Stimulated activated CD8-positive, alpha-beta memory T cell treated with anti-CD3 and anti-CD28 coated beads, Interleukin-2, amount 100 ng/mL, for 1 hour (primary cell): Measurements from ENCODE around the gene P2RX5.
A peak's percentile ranks its signal among the peaks of the same experiment; 100 is the strongest.
"Not testable (repeated sequence)": the region's sequence is repeated elsewhere in the genome, so short reads cannot be mapped to it uniquely, and the experiment has no call there.

ENCODE experiments used
- DNase-seq, 2 donors: peaks; one replicate each; pipeline ENCODE4 v3.0.0-alpha.2; 2020; ENCODE audit warnings: low read depth in 2 of 2

Gene P2RX5

DNA sequence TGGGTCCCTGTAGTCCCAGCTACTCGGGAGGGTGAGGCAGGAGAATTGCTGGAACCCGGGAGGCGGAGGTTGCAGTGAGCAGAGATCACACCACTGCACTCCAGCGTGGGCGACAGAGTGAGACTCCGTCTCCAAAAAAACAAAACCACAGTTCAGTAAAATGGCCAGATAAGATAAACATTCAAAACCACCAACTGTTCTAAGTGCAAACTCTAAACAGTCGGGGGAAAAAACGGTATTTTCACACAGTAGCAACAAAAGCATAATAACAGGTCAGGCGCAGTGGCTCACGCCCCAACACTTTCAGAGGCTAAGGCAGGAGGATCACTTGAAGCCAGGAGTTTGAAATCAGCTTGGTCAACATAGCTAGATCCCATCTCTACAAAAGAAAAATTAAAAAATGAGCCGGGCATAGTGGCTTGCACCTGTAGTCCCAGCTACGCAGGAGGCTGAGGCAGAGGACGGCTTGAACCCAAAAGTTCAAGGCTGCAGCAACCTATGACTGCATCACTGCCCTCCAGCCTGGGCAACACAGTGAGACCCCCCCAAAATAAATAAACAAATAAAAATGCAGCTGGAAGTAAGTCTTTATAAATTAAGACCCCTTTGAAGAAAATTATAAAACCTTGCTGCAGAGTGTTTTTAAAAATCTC lies 17.0 kb upstream of the P2RX5 start:
- no peak for DNase-seq

DNA sequence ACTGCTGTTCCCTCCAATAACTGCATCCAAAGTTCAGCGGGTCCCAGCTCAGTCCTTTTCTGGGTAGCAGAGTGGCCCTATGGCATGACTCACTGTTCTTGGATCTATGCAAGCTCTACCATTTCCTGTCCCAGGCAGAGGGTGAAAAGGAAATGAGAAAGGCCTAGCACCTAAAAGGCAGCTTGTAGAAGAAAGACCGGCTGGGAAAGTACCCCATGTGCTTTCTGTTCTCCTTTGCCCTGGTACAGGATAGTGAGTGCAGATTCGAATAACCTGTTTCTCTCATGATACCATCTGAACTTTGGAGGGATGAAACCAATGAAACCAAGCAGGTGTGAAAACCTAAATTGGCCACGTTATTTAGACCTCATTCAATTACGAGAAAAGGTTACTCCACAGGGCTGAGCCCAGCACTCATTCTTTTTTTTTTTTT lies 15.0 kb upstream of the P2RX5 start:
- DNase-seq = peak; percentile 29 to 39

DNA sequence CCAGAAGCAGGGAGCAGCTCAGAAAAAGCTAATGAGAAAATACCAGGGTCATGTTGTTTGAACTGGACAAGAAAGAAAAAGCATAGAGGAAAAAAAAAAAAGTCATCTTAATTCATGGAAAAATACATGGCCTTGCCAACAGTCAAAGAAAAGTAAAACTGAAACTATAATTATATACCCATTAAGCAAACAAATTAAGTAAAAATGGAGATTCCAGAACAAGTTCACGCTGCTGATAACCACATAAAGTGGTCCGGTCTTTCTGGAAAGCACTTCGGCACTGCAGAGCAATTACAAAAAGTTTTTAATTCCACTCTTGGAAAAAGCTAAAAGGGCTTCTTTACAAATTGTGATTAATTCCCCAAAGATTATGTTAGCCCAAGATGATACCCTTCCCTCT lies 12.4 kb upstream of the P2RX5 start:
- no peak for DNase-seq

DNA sequence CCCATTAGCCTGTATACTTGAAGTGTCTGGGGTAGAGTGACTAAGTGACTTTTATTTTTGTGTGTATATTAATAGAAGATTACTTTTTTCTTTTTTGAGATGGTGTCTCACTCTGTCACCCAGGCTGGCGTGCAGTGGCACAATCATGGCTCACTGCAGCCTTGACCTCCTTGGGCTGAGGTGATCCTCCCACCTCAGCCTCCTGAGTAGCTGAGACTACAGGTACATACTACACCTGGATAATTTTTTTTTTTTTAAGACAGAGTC lies 9.7 kb upstream of the P2RX5 start:
- DNase-seq = not testable (repeated sequence)

DNA sequence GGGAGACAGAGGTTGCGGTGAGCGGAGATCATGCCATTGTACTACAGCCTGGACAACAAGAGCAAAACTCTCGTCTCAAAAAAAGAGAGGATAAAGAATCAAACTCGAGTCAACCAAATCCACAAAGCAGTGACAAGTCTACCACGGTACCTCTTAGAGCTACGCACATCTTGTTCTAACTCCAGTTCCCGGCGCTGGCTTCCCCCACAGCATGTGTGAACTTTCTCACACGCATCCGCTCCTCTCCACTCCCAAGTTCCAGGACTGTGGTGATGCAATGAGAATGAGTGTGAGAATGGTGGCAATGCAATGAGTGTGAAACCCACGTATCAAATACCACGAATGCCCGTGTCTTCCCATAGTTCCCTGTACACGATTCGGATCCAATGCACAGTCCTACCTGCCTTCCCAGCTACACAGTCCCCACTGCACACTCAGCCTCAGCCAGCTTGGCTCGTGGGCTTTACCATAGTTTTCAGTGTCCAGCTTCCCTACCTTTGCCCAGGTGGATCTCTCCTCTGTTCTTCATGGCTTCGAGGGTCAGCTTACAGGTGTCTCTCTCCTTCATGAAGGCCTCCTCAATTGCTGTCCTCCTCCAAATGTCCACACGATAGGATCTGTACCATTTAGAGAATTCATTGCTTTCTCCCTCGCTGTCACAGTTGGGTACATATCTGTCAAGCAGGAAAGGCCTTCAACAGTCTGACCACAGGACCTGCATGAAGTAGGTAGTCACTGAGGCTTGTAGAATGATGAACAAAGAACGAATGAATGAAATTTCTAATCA lies 9.2 kb upstream of the P2RX5 start:
- DNase-seq = no peak

DNA sequence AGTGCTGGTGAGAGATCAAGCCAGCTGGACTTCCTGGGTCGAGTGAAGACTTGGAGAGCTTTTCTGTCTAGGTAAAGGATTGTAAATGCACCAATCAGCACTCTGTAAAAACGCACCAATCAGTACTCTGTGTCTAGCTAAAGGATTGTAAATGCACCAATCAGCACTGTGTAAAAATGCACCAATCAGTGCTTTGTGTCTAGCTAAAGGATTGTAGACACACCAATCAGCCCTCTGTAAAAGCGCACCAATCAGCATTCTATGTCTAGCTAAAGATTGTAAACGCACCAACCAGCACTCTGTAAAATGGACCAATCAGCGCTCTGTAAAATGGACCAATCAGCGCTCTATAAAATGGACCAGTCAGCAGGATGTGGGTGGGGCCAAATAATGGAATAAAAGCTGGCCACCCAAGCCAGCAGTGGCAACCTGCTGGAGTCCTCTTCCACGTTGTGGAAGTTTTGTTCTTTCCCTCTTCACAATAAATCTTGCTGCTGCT lies 6.1 kb upstream of the P2RX5 start:
- DNase-seq = not testable (repeated sequence)

DNA sequence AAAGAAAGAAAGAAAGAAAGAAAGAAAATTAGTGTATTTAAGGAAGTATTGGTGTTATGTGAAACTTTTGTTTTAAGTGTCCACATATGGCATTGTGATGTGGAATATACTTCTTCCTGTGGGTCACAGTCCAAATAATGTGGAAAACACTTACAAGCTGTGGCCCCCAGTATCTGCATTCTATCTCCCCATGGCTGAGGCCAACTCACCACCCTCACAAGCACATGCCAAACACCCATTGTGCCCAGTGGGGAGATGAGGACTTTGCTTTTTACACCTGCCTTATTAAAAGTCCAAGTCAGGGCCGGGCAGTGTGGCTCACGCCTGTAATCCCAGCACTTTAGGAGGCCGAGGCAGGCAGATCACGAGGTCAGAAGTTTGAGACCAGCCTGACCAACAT lies 4.0 kb upstream of the P2RX5 start:
- DNase-seq = no peak

DNA sequence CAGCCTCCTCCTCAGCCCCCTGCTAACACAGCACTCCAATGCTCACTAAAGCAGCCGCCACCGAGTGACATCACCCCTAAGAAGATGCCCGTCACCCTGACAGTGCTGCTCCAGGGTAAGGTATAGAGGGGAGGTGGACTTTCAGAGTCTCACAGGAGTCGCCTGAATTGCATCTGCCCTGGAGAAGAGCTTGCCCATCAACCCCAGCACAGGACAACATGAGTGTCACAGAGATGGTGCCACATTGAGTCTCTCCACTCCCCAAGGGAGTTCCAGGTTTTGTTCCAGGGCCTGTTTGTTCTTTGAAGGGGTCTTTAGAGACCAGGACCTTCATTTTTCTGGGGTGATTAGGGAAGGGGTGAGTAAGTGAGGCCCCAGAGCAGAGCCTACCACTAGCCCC lies 2.2 kb upstream of the P2RX5 start:
- no peak for DNase-seq

DNA sequence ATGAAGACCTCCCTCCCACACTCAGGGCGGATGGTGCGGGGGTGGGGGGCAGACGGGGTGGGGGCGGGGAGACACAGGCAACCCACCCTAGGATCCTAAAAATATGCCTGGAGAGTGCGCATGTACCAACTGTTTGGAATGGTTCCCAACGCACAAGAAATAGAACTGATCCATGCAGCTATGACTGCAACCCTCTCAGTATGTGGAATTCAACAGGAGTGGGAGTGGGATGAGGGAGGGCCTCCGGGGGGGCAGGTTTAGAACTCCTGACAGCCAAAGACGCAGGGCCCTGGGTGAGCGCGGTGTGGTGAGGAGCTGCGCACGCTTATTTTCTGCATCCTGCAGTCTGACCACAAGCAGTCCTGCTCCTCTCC lies 1.1 kb upstream of the P2RX5 start:
- DNase-seq = no peak

DNA sequence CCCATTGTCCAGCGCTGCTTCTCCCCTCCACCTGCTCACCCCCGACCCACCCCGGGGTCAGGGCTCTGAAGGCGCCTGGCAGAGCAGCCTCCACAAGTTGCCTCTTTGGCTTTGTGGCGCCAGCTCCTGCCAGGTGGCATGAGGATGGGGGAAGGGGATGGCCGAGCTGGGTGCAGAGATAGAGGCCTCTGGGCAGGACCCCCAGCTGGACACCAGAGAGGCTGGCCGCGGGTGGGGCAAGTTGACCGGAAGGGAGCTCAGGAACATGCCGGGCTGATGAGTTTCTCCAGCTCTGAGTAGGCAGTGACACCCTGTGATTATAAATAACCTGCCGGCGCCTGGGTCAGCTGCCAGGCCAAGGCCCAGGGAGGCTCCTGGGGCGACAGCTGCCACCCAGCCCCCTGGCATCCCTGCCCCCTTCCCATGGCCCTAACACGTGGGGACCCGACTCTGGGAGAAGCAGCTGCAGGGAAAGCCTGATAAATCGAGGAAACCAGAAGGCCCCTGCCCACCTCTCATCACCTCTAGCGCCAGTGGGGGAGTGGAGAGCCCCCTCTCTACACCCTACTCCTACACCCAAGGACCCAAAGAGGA lies 729 bp downstream of the P2RX5 start:
- no peak for DNase-seq

DNA sequence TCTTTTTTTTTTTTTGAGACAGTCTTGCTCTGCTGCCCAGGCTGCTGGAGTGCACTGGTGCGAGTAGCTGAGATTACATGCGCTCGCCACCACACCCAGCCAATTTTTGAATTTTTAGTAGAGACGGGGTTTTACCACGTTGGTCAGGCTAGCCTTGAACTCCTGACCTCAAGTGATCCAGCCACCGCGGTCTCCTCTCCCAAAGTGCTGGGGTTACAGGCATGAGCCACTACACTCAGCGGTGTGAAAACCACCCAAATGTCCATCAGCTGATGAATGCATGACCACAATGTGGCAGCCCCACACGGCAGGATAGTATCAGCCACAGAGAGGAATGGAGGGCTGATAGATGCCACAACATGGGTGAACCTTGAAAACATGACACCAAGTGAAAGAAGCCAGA lies 2.1 kb downstream of the P2RX5 start:
- peak in 1 of 2 donors; percentile 14 for DNase-seq

DNA sequence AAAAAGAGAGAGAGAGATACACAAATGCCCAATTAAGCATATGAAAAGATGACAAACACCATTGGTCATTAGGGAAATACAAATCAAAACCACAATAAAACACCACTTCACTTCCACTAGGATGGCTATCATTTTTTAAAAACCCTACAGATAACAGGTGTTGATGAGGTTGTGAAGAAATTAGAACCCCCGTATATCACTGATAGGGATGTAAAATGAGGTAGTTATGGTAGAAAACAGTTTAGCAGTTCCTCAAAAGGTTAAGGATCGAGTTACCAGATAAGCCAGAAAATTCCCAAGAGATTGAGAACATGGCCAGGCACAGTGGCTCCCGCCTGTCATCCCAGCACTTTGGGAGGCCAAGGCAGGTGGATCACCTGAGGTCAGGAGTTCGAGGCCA lies 2.8 kb downstream of the P2RX5 start:
- DNase-seq = no peak

DNA sequence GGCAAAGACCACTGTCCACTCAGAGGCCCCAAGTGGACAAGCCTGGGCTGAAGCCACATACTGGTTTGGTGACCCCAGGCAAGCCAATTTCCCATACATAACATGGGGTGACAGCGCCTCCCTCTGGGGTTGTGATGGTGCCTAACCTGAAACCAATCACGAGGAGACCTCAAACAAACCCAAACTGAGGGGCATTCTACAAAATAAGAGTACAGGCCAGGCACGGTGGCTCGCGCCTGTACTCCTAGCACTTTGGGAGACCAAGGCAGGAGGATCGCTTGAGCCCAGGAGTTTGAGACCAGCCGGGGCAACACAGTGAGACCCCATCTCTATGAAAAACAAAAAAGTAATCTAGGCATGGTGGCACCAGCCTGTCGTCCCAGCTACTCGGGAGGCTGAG lies 3.6 kb downstream of the P2RX5 start:
- no peak for DNase-seq

DNA sequence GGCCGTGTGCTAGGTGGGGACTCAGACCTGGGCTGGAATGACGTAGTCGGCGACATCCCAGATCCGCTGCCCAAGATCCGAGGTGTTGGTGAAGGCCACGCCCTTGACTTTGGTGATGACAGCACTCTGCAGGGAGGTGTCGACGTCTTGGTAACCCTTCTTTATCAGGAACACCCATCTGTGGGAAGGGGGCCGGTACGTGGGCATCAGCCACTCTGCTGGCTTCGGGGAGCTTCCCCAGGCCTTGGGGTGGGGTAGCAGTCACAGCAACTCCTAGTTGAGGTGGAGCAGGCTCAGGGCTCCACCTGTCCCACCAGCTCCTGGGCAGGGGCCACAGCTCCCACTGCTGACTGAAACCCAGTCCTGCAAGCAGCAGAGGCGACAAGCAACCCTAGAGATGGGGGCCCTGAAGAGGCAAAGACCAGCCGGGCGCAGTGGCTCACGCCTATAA lies 4.3 kb downstream of the P2RX5 start:
- no peak for DNase-seq

DNA sequence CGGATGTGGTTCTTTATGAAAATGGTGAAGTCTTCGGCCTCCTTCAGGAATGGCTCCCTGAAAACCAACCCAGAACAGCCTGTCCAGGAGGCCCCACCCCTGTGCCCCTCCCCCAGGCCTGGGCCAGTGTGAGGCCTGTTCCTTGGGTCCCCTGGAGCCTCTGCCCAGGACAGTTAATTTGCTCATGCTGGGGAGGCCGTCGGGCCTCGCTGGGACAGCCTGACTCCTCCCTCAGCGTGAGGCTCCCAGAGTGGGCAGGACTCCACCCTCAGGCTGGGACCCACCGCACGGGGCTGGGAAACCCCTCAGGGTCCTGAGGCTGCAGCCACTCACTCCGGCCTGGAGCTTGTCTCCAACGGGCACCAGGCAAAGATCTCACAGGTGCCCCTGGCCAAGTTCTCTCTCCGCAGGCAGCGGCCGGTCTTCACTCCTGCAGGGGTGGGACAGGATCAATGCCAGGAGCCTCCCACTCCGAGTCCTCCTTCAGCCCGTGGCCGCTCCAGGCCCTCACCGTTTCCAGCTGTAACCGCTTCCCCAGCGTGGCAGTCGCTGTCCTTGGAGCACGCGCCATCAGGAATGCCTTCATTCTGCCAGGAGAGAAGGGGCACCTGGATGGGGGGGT lies 5.8 kb downstream of the P2RX5 start:
- no peak for DNase-seq

DNA sequence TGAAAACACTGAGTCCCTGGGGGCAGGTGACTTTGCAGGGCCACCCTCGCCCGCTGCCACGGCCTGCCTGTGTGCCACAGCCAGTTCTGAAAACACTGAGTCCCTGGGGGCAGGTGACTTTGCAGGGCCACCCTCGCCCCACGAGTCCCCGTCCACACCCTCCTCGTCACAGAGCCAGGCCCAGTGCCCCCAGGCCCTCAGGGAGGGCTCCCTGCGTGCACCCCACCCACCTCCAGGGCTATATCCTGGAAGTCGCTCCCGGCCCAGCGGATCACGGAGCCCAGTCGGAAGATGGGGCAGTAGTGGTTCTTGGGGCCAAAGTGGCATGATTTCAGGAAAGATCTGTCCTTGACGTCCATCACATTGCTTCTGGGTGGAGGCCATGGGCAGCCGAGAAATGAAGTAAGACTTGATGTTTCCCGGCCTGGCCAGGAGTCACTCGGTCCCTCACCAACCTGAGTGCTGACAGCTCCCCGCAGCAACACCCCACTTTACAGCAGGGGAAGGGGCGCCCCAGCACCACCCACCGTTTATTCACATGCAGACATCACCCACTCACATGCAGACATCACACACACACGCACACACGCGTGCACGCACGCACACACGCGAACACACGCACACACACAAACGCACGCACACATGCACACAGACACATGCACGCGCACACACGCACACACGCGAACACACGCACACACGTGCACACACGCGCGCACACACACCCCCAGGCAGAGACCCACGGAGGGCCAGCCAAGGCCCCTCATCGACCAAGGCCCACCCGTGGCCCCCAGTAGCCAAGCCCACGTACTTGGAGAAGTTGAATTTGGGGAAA lies 6.5 kb downstream of the P2RX5 start:
- no peak for DNase-seq

DNA sequence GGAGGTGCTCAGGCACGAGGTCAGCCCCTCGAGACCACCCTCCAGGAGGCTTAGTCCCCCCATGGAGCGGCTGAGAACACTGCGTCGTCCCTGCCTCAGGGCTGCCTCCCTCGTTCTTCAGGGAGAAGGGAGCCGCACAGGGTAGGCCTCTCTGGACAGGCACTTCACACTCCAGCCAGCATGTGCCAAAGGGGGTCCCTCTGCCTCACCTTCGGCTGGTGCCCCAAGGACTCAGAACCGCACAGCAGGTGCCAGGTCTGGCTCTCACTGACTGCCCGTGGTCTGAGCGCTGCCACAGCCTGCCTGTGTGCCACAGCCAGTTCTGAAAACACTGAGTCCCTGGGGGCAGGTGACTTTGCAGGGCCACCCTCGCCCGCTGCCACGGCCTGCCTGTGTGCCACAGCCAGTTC lies 7.1 kb downstream of the P2RX5 start:
- no peak for DNase-seq

DNA sequence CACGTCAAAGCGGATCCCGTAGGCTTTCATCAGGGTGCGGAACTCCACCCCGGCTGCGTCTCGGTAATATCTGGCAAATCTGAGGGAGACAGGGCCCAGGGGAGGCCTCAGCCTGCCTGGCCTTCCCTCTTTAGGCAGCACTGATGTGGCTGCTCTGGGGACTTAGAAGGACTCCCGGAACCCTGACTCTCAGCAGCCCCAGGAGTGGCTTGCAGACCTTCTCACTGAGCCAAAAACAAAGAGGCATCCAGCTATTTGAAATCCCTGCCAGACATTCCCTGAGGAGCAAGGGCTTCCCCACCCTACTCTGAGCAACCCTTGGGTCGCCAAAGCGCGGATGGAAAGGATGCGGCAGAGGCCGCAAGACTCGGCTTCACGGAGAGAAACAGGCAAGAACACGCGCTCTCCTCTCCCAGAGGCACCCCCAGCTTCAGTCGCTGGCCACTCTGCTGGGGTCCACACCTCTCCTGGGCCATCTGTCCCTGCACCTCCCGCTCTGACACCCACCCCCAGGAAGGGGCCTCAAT lies 7.9 kb downstream of the P2RX5 start:
- DNase-seq = no peak

DNA sequence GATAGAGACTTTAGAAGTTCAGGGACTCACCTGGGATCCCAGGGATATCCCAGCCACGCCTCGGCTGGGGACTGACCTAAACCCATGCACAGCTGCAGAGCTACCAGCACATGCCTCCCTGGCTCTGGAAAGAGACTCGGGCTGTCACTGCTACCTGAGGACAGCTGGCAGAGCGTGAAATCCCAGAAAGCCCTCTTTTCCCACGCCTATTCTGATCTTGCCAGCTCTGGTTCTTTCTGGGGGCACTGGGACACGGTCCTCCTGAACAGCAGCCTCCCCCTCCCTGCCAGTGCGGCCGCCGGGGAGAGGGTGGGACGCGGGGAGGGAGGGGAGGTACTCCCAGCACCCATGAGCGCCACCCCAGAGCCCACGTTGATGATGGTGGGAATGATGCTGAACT lies 10.8 kb downstream of the P2RX5 start:
- no peak for DNase-seq

DNA sequence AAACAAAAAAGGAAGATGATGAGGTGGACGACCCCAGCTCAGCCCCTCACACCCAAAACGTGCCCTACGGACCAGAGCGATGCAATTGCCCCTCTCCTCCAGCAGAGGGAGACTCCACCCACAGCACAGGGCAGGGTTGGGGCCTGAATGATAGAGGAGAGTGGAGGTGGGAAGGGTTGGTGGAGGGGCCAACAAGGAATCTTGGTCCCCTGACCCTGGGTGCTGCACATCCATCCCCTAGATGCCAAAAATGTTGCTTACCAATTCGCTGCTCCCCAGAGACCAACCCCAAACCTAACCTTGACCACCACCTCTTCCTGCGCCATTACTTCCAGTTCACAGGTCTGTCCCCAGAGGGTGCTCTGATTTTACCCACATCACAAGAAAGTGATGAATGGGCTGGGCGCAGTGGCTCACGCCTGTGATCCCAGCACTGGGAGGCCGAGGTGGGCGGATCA lies 12.9 kb downstream of the P2RX5 start:
- peak in 1 of 2 donors; percentile 38 for DNase-seq

DNA sequence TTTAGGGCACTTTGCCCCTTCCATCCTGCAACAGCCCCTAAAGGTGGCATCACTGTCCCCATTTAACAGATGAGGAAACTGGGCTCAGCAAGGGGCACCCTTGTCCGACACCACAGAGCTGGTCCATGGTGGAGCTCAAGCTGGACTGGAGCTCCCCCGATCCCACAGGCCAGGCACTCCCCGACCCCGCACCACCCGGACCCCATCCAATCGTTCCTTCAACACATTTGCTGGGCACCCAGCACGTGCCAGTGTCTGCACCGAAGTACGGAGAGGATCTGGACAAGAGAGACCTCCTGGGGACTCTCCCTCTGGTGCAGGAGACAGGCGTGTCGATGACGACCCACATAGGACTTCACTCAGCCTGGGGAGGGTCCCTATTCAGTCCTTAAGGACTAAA lies 13.9 kb downstream of the P2RX5 start:
- no peak for DNase-seq
